ENCODE data around the gene ATP2C2.

Gene ATP2C2

DNA sequence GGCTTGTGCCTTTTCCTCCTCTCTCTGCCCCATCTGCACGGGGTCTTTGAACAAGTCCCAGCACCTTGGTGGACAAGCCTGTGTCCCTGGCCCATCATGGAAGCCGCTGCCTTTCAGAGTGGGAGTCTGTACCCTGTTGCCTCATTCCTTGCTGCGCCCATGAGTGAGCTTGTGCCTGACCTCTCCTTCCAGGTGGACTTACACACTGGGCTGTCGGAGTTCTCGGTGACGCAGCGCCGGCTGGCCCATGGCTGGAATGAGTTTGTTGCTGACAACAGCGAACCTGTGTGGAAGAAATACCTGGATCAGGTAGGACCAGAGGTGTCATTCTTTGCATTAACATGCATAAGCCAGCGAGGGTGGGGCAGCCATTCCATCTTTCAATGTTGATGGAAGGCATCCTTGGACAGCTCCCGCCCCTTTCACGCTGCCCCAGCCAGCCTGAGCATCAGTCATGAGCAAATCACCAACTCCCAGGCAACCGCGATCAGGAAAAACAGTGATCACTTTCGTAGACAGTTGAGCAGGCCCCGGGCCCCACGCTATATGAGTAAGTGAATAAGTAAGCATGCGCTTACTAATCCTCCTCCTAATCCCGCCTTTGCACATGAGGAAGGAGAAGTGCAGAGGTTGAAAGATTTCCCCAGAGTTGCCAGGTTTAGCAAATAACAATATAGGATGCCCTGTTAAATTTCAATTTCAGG is 36.8 kb downstream of the ATP2C2 start:
- no peak overlapping the region for H3K4me3 ChIP-seq (ENCODE audit: low read depth, low read length)
- TF ChIP-seq, protein P1, sequence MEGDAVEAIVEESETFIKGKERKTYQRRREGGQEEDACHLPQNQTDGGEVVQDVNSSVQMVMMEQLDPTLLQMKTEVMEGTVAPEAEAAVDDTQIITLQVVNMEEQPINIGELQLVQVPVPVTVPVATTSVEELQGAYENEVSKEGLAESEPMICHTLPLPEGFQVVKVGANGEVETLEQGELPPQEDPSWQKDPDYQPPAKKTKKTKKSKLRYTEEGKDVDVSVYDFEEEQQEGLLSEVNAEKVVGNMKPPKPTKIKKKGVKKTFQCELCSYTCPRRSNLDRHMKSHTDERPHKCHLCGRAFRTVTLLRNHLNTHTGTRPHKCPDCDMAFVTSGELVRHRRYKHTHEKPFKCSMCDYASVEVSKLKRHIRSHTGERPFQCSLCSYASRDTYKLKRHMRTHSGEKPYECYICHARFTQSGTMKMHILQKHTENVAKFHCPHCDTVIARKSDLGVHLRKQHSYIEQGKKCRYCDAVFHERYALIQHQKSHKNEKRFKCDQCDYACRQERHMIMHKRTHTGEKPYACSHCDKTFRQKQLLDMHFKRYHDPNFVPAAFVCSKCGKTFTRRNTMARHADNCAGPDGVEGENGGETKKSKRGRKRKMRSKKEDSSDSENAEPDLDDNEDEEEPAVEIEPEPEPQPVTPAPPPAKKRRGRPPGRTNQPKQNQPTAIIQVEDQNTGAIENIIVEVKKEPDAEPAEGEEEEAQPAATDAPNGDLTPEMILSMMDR (IDR thresholded peaks at IDR 0.05; ENCODE audit: low read depth, low read length, missing control alignments) = no peak
- no peak for DNase-seq (ENCODE audit: low read depth)

DNA sequence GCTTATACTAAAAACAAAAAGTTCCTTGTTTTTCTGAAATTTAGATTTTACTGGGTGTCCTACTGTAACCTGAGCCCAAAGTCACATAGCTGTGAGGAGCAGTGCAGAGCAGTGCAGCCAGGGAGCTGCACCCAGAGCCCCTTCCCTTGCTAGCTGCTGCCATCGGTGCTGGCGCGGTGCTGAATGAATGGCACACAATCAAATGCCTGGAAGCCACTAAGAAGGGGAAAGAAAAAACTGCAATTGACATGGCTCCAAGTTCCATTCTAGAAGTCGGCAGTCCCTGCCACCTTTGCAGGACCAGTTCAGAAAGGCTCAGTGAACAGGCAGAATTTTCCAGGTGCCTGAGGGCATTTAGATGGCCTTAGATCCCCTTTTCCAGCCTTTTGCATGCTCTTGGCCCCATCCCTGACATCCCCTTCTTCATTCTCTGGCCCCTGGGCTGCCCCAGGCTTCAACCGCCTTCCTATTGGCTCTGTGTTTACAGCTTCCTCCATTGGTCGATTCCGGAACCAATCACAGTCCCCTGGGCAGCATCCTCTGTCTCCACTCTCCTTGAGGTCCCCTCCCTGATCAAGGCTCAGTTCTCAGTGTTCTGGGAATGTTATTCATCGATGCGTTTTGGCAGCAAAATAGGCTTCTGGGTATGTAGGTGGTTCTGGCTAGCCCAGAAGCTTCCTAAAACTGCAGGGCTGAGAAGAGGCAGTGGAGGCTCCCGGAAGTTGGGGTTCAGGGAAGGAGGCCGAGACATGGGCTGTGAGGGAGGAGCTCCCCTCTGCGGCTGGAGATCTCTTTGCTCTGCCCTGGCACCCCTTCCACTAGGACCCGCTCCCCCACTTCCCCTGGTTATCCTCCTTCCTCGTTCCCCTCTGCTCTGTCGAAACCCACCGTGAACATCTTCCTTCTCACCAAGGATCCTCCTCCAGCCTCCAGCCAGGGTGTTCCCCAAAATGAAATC is 37.9 kb downstream of the ATP2C2 start:
- DNase-seq (ENCODE audit: low read depth) = no peak
- H3K4me3 ChIP-seq (ENCODE audit: low read depth, low read length) = no peak overlapping the region
- TF ChIP-seq, protein P1 (IDR thresholded peaks at IDR 0.05; ENCODE audit: low read depth, low read length, missing control alignments) = no peak

DNA sequence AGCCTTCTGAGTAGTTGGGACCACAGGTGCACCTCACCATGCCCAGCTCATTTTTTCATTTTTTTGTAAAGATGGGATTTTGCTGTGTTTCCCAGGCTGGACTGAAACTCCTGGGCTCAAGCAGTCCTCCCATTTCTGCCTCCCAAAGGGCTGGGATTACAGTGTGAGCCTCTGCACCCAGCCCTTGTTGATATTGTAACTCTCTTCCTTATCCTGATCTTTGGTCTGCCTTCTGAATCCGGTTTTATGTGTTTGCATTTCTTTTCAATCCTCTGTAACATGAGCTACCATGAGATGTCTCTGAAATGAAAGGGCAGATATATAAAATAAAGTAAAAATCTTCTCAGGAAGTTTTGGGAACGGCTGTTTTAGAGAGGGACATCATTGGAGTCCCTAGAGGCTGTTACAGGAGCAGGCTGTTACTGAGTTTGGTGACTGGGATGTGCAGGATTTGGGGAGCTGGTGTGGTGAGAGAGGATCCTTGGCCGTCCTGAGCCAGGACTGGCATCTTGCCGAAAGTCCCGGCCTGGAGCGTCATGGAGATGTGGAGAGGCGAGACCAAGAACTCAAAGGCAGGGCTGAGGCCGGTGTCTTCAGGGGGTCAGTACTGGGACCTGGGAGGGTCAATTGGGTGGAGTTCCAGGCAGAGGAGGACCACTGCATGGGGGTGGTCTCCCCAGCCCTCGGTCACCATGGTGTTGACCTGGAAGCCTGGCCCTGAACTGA is 39.4 kb downstream of the ATP2C2 start:
- no peak for DNase-seq (ENCODE audit: low read depth)
- TF ChIP-seq, protein P1 (IDR thresholded peaks at IDR 0.05; ENCODE audit: low read depth, low read length, missing control alignments) = no peak
- H3K4me3 ChIP-seq (ENCODE audit: low read depth, low read length) = no peak overlapping the region

DNA sequence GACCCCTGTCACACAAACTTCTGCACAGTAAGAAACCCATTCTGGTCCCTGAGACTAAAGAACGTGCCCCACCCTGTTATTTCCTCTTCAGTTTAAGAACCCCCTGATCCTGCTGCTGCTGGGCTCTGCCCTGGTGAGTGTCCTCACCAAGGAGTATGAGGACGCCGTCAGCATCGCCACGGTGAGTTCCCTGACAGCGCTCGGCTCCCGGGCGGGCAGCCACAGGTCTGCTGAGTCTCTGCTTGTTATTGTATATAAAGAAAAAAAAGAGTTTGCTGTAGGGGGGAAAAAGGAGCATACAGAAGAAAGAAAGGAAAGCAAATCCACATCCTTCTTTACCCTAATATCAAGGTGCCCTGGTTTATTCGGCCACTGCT is 40.0 kb downstream of the ATP2C2 start:
- TF ChIP-seq, protein P1 (IDR thresholded peaks at IDR 0.05; ENCODE audit: low read depth, low read length, missing control alignments) = no peak
- no peak for DNase-seq (ENCODE audit: low read depth)
- no peak overlapping the region for H3K4me3 ChIP-seq (ENCODE audit: low read depth, low read length)

DNA sequence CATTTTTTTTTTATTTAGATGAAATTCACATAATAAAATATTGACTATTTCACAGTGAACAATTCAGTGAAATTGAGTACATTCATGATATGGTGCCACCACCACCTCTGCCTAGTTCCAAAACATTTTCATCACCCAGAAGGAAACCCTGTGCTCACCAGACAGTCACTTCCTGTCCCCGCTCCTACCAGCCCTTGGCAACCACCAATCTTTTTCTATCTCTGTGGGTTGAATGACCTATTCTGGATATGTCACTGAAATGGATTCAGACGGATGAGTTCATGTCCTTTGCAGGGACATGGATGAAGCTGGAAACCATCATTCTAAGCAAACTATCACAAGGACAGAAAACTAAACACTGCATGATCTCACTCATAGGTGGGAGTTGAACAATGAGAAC is 40.5 kb downstream of the ATP2C2 start:
- no peak overlapping the region for H3K4me3 ChIP-seq (ENCODE audit: low read depth, low read length)
- DNase-seq (ENCODE audit: low read depth) = no peak
- TF ChIP-seq, protein P1 (IDR thresholded peaks at IDR 0.05; ENCODE audit: low read depth, low read length, missing control alignments) = no peak

DNA sequence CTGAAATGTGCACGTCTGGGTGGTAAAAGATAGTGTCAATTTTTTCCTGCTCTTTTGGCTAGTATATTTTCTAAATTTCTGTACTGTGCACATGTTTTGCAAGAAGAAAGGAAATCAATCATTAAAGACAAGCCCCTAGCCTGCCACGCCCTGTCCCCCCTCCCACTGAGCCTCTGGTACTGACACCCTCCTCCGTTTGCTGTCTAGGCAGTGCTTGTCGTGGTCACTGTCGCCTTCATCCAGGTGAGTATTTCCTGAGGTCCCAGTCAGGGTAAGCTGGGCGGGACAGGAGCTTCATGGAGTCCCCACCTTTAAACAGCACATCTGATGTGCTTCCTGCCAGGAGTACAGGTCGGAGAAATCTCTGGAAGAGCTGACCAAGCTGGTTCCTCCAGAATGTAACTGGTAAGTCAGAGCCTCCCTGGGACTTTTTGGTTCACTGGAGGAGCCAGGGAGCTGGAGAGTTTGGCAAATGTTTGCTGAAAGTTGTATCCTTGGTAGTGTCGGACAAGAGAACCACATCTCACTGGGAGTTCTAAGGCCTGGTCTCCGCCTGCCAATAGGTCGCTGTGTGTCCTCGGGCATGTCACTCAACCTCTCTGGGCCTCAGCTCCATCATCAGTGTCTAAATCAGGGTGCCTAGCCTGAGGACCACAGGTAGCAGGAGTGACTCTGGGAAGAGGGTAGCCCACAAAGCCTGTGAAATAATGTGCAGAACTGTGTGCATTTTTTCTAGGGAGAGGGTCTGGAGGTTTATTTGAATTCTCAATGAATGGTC is 42.2 kb downstream of the ATP2C2 start:
- TF ChIP-seq, protein P1 (IDR thresholded peaks at IDR 0.05; ENCODE audit: low read depth, low read length, missing control alignments) = no peak
- DNase-seq (ENCODE audit: low read depth) = no peak
- no peak overlapping the region for H3K4me3 ChIP-seq (ENCODE audit: low read depth, low read length)

Measured in GM12864 (cell line).